Amniotic stem cell (primary cell): ENCODE measurements around the gene PLEKHF1.
"Not testable (repeated sequence)": the region's sequence is repeated elsewhere in the genome, so short reads cannot be mapped to it uniquely, and the experiment has no call there.

Experiments
- DNase-seq: peaks from one replicate; lab custom pipeline; 2025; lab: John Stamatoyannopoulos, UW

The PLEKHF1 gene

GRCh38 chr19:29664753-29665214 lies 477 bp upstream of the PLEKHF1 start:
- DNase-seq, result no peak

- DNase-seq, result no peak
These were observed 741 bp downstream of the PLEKHF1 start for GRCh38 chr19:29665826-29666577.

- DNase-seq, result peak; percentile 46
These were observed 1.5 kb downstream of the PLEKHF1 start for GRCh38 chr19:29666578-29667386.

DNA sequence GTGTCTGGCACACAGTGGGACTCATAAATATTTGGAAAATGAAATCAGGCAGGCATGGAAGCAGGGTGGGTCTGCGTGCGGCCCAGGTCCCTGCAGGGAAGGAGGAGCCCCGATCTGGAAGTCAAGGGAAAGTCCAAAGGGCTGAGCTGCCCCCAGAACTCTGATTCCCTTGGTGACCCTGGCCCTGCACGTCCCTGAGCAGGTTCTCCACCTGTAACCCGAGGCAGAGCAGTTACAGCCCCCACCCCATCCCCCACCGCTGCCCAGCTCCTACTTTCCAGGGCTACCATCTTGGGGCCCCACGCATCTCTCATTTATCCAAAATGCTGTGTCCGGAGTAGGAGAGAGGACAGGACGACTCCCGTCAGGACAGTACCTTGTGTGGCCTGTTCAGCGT lies 2.1 kb downstream of the PLEKHF1 start:
- DNase-seq, result no peak

DNA sequence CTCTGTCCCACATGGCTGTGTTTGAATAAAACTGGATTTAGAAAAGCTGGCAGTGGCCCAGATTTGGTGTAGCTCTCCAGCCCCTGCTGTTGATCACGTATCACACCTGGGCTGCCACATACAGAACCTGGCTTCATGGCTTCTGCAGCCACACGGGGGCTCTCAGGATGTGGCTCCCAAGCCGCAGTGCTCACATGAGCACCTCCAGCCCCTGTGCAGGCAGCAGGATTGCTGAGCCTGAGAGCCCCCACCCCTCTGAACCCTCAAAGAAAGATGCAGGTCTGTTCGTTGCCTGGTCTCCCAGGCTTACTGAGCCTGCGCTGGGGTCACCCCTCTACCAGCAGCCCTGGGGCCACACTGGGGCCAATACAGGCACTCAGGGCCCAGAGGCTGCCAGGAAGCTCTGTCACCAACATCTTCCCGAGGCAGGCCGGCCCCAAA lies 2.7 kb downstream of the PLEKHF1 start:
- no peak for DNase-seq

DNA sequence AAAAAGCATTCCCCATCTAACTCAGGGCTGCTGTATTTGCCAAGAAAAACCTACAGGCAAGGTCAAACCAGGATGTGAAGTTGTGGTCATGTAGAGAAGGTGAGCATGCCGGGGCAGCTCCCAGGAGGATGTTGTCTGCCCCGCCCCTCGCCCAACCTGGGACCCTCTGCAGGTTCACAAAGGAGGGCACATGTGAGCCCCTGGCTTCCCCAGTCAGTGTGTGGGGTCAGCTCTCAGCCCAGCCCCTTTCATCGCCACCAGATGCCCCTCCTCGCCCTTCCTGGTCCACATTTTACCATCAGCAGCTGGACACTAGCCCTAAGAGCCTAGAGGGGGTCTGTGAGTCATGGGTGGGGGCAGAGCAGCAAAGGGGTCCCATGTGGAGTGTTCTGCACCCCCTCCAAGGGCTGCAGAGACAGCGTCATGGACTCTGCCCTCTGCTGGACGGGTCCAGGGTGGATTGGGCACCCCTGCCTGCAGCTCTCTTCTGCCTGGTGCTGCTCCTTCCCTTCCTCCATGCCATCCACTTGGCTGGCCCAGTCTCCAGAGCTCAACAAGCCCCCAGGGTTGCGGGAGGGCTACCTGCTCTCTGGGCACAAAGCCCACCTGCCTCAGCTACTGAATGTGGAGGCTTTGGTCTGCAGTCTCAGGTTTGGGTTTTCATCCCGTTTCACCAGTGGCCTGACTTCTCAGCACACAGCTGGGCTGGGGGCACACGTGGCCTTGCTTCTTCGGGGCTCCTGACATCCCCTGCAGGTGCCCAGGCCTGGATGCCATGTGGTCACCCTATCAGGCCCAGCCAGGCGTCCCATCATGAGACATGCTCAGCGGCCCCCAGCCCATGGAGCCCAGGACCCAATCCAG lies 3.7 kb downstream of the PLEKHF1 start:
- no peak for DNase-seq

GRCh38 chr19:29670255-29670654 lies 5.0 kb downstream of the PLEKHF1 start:
- DNase-seq, result no peak

DNA sequence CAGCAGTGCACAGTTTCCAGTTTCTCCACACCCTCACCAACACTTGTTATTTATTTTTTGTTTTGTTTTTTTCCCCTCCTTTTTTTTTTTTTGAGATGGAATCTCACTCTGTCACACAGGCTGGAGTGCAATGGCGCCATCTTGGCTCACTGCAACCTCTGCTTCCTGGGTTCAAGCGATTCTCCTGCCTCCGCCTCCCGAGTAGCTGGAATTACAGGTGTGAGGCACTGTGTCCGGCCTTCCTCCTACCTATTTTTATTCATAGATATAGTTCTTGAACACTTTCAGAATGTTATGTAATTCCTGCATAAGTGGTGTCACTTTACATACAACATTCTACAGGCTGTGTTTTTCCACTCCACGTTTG lies 5.7 kb downstream of the PLEKHF1 start:
- not testable (repeated sequence) for DNase-seq

- no peak for DNase-seq
These were observed 6.3 kb downstream of the PLEKHF1 start for GRCh38 chr19:29671393-29672160.

DNA sequence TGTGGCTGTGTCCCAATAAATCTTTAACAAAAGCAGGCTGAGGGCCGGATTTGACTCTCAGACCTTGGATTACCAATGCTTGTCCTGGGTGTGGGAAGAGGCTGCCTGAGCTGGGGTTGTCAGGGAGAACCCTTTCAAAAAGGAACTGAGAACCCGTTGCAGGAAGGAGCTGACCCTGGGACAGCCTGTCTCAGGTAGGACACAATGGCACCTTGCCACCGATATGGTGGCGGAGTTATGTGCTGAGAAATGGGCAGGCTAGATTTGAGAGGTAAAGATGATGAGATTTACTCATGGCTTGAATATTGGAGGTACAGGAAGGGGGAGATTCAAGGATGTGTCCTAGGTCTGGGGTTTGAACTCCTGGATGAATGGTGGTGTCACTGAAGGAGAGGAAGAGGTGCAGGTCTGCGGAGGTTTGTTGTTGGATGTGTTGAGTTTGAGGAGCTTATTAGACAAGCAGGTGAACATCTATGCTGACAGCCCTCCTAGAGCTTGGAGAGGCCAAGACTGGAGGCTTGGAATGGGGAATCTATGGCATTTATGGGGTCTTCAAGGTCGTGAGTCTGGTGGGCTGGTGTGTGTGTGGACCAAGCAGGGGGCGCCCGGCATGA lies 7.2 kb downstream of the PLEKHF1 start:
- DNase-seq, result no peak

GRCh38 chr19:29672933-29673336 lies 7.7 kb downstream of the PLEKHF1 start:
- DNase-seq, result no peak

GRCh38 chr19:29673451-29674371 lies 8.4 kb downstream of the PLEKHF1 start:
- no peak for DNase-seq

- no peak for DNase-seq
These were observed 9.3 kb downstream of the PLEKHF1 start for GRCh38 chr19:29674374-29675119.

DNA sequence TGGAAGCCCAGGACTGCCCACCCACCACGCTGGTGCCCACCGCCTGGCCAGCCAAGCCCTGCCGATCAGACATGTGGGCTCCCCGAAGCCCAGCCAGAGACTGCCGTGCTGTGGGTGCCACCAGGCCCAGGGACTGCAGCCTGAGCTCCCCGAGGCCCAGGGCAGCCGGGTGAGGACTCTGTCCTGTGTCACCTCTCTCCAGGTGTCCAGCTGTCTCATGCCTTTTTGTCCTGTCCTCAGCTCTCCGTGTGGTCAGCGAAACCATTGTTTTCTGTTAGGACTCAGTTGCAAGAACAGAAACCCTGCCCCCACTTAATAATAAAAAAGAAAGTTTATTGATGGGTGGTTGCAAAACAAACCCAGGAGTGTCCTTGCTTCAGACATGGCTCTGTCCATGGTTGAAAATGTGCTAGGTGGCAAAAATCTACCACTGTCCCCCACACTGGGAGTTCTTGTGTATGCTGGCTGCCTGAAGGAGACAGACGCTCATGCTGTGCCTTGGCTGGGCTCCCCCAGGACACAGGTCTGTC lies 9.9 kb downstream of the PLEKHF1 start:
- DNase-seq, result no peak

DNA sequence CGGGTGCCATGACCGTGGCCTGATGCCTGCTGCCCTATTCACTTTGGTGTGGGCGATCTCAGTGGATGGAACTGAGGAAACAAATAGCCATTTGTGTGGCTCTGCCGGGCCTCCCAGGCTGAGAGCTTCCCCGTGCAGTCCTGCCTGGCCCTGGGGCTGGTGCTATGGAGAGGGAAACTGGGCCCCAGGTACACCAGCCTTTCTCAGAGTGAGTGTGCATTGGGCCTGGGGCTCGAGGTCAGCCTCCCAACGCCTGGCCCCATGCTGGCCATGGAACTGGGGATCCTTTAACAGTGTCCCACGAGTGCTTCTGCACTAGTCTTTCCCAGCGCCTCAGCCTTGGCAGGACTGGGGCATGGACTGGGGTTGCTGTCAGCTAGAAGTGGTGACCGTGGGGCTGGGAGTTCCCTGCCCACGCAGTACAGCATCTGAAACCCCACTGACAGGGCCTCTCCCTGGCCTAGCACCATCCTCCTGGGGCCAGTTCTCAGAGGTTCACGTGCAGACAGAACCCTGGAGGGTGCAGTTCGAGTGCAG lies 10.5 kb downstream of the PLEKHF1 start:
- DNase-seq, result no peak

DNA sequence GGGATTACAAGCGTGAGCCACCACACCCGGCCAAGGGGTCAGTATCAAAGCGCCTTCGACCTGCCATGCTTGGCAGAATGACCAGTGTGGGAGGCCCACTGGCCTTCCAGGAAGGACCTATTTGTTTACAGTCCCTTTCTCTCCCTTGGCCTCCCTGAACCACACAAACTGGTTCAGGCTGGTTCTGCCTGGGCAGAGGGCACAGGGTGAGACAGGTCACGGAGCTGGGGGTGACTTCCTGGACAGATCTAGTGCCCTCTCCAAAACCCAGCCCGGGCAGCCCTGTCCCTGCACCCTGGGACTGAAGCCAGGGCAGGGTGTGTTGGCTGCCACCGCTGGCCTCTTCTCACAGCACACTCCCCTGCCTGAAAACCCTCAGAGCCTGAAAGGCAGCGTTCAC lies 11.3 kb downstream of the PLEKHF1 start:
- DNase-seq, result no peak

- DNase-seq, result no peak
These were observed 11.9 kb downstream of the PLEKHF1 start for GRCh38 chr19:29677001-29677817.
